IMR-90 (cell line): Measurements from ENCODE around the gene APP. TPM values are rescaled to one million over a fixed set of nuclear protein-coding genes. Genes with fewer than 3 reads are reported as not detected.

ENCODE experiments used
- ATAC-seq: fragments of 200-7000 bp; cut with Tn5 transposase; 2 replicates; pipeline ENCODE4 v1.9.1; 2020; ENCODE audit warnings: low read depth, mild to moderate bottlenecking, moderate library complexity
- BruUV-seq: library from RNA; stranded (reverse); fragments of 400-500 nt; replicated peaks from 2 replicates; lab custom pipeline; 2021; lab: Mats Ljungman, UMichigan
- CTCF ChIA-PET: fragments of 300-600 bp; formaldehyde crosslinking; extraction: SDS; loops from one replicate; lab custom pipeline; 2021; ENCODE audit warnings: antibody characterized with exemption; lab: Yijun Ruan, JAX
- POLR2A ChIA-PET: fragments of 300-600 bp; sonication (Branson Sonifier 250); formaldehyde crosslinking; loops from one replicate; lab custom pipeline; 2022; ENCODE audit warnings: antibody characterized with exemption; ENCODE audit not compliant: unreplicated experiment; lab: Charles Lee
- DNase-seq: peaks from one replicate; pipeline ENCODE4 v3.0.0; 2013
- H2AFZ ChIP-seq: replicated peaks from 2 replicates; pipeline ENCODE3; 2013; ENCODE audit warnings: low read length, mild to moderate bottlenecking; ENCODE audit not compliant: poor library complexity
- H2AK5ac ChIP-seq: 2 replicates; pipeline ENCODE4 v1.6.1; 2013; ENCODE audit warnings: low read depth, low read length, inconsistent platforms
- H2AK9ac ChIP-seq: replicated peaks from 2 replicates; pipeline ENCODE3; 2013; ENCODE audit warnings: mild to moderate bottlenecking, low read depth, low read length, moderate library complexity; ENCODE audit not compliant: poor library complexity
- H2BK120ac ChIP-seq: 2 replicates; pipeline ENCODE4 v1.6.1; 2013; ENCODE audit warnings: low read depth, low read length, inconsistent platforms
- H2BK15ac ChIP-seq: 3 replicates; pipeline ENCODE4 v1.6.1; 2013; ENCODE audit warnings: low read depth, low read length, inconsistent platforms
- H2BK20ac ChIP-seq: 2 replicates; pipeline ENCODE4 v1.6.1; 2013; ENCODE audit warnings: low read depth, mild to moderate bottlenecking, inconsistent platforms, low read length, moderate library complexity
- H2BK5ac ChIP-seq: 2 replicates; pipeline ENCODE4 v1.6.1; 2013; ENCODE audit warnings: mild to moderate bottlenecking, low read depth, low read length, inconsistent platforms; ENCODE audit not compliant: poor library complexity, severe bottlenecking
- H3K14ac ChIP-seq: replicated peaks from 2 replicates; pipeline ENCODE4 v1.6.1; 2013; ENCODE audit warnings: low read depth, low read length, inconsistent platforms
- H3K18ac ChIP-seq: 2 replicates; pipeline ENCODE4 v1.6.1; 2013; ENCODE audit warnings: low read depth, low read length, control low read depth
- H3K23ac ChIP-seq: 2 replicates; pipeline ENCODE4 v1.6.1; 2013; ENCODE audit warnings: low read depth, low read length, inconsistent platforms
- H3K27ac ChIP-seq: 2 replicates; pipeline ENCODE4 v1.5.1; 2013; ENCODE audit warnings: mild to moderate bottlenecking, control low read depth, low read length; ENCODE audit not compliant: insufficient read depth
- H3K27me3 ChIP-seq: 2 replicates; pipeline ENCODE4 v1.6.1; 2013; ENCODE audit warnings: low read length; ENCODE audit not compliant: control insufficient read depth, insufficient read depth
- H3K36me3 ChIP-seq: 2 replicates; pipeline ENCODE4 v1.6.1; 2013; ENCODE audit warnings: low read length, mixed read lengths; ENCODE audit not compliant: control insufficient read depth, insufficient read depth
- H3K4ac ChIP-seq: 2 replicates; pipeline ENCODE4 v1.6.1; 2013; ENCODE audit warnings: low read depth, low read length, inconsistent platforms
- H3K4me1 ChIP-seq: 2 replicates; pipeline ENCODE4 v1.6.1; 2013; ENCODE audit warnings: low read length, mixed read lengths; ENCODE audit not compliant: control insufficient read depth, insufficient read depth
- H3K4me2 ChIP-seq: 2 replicates; pipeline ENCODE4 v1.6.1; 2013; ENCODE audit warnings: low read depth, mild to moderate bottlenecking, control low read depth, low read length, moderate library complexity
- H3K4me3 ChIP-seq: 2 replicates; pipeline ENCODE4 v1.5.1; 2013; ENCODE audit warnings: low read depth, mild to moderate bottlenecking, control low read depth, low read length, moderate library complexity; ENCODE audit not compliant: insufficient read depth
- H3K56ac ChIP-seq: 2 replicates; pipeline ENCODE4 v1.6.1; 2013; ENCODE audit warnings: low read length, inconsistent platforms; ENCODE audit not compliant: insufficient read depth; ENCODE audit errors: extremely low read depth
- H3K79me1 ChIP-seq, 2 experiments: 2 replicates each; pipeline ENCODE4 v1.6.1; 2013; ENCODE audit warnings: low read length in 2 of 2, inconsistent platforms in 1 of 2, low read depth in 1 of 2
- H3K9ac ChIP-seq: 2 replicates; pipeline ENCODE4 v1.6.1; 2013; ENCODE audit warnings: low read depth, low read length, control low read depth
- H3K9me1 ChIP-seq: 2 replicates; pipeline ENCODE4 v1.6.1; 2013; ENCODE audit warnings: low read length, inconsistent platforms; ENCODE audit not compliant: insufficient read depth
- H3K9me3 ChIP-seq: 2 replicates; pipeline ENCODE4 v1.6.1; 2013; ENCODE audit warnings: low read length; ENCODE audit not compliant: control insufficient read depth, insufficient read depth
- H4K20me1 ChIP-seq: 2 replicates; pipeline ENCODE4 v1.6.1; 2013; ENCODE audit warnings: low read length, inconsistent platforms; ENCODE audit not compliant: insufficient read depth
- H4K5ac ChIP-seq: 2 replicates; pipeline ENCODE4 v1.6.1; 2013; ENCODE audit warnings: mild to moderate bottlenecking, low read depth, low read length, control low read depth
- H4K8ac ChIP-seq, 2 experiments: 2 replicates each; pipeline ENCODE4 v1.6.1; 2013; ENCODE audit warnings: low read depth in 2 of 2, low read length in 2 of 2, control low read depth in 1 of 2, inconsistent platforms in 1 of 2
- H4K91ac ChIP-seq: 2 replicates; pipeline ENCODE4 v1.6.1; 2013; ENCODE audit warnings: low read depth, low read length, inconsistent platforms; ENCODE audit not compliant: insufficient read depth
- MXI1 ChIP-seq: IDR thresholded peaks from 2 replicates; pipeline ENCODE4 v1.6.1; 2012; ENCODE audit warnings: low read depth, mild to moderate bottlenecking, low read length, moderate library complexity, borderline replicate concordance
- WGBS, 2 experiments: methylation state at CpG; one replicate each; pipeline versions ENCODE4 v1.1.5 to v1.1.7; 2013; ENCODE audit warnings: missing lambda C conversion rate in 2 of 2; ENCODE audit not compliant: insufficient read length in 1 of 2; ENCODE audit errors: extremely low coverage in 2 of 2; 5-methylcytosine and 5-hydroxymethylcytosine counted together
- dilution Hi-C: fragments of 300-500 bp; cut with HindIII; formaldehyde crosslinking; loops from one replicate; pipeline ENCODE4 v1.14.3; 2018; ENCODE audit warnings: low sequenced_read_pairs; ENCODE audit not compliant: unreplicated experiment
- in situ Hi-C: fragments of 300-500 bp; cut with MboI; formaldehyde crosslinking; loops from 3 replicates; pipeline ENCODE4 v1.14.3; 2019; ENCODE audit warnings: low sequenced_read_pairs, inconsistent platforms, mixed read lengths
- intact Hi-C: fragments of 100-400 bp; cut with micrococcal nuclease; formaldehyde crosslinking; loops from 2 replicates; pipeline ENCODE4 v1.10.0; 2022
- polyA plus RNA-seq, 3 experiments: library from polyadenylated mRNA; depleted of rRNA; stranded (reverse); fragments of >200 nt; gene quantifications; 2 replicates each; pipeline ENCODE4 v1.2.3, GENCODE V29; 2012; ENCODE audit warnings: low replicate concordance in 1 of 3
- total RNA-seq: library from RNA; depleted of rRNA; stranded (reverse); fragments of >200 nt; gene quantifications from 2 replicates; pipeline ENCODE4 v1.2.3, GENCODE V29; 2012
- TF ChIP-seq, protein P1 (sequence below): conservative IDR thresholded peaks from 2 replicates; pipeline ENCODE4 v1.5.1; 2012; ENCODE audit warnings: mild to moderate bottlenecking, low read depth, low read length, improper control_type of control experiment

The APP gene
- total and polyA plus RNA-seq, 2 of the 4 experiments (the other 2 are of a cell fraction), result 191 to 530 TPM

- no peak overlapping the region for H3K27ac ChIP-seq
- H4K20me1 ChIP-seq, result no peaks in the 10 kb centered on the region
- in situ Hi-C loops, result no loop called here
- no peak overlapping the region for H3K14ac ChIP-seq
- H3K4me2 ChIP-seq, result no peak overlapping the region
- no TSS peak for BruUV-seq
- H3K4me3 ChIP-seq, result no peak overlapping the region
- H3K23ac ChIP-seq, result no peak overlapping the region
- no peaks in the 10 kb centered on the region for H3K9me3 ChIP-seq
- H4K8ac ChIP-seq, result no peak overlapping the region
- no peak overlapping the region for H3K56ac ChIP-seq
- POLR2A ChIA-PET, result interaction anchor here (0.7 kb wide), 1 partner anchor 809 kb away, joined by 16 read pairs; no protein-coding TSS in a partner anchor
- CTCF ChIA-PET, result no interaction called here
- H2BK5ac ChIP-seq, result no peak overlapping the region
- H3K36me3 ChIP-seq, result no peaks in the 10 kb centered on the region
- intact Hi-C loops, result no loop called here
- no peak overlapping the region for H4K91ac ChIP-seq
- H2BK120ac ChIP-seq, result no peak overlapping the region
- H2AK9ac ChIP-seq, result no peak overlapping the region
- no peak overlapping the region for H2AFZ ChIP-seq
- no peak overlapping the region for H3K9ac ChIP-seq
- dilution Hi-C loops, result no loop called here
- no peak for ATAC-seq
- H3K27me3 ChIP-seq, result no peaks in the 10 kb centered on the region
- no peak overlapping the region for H2AK5ac ChIP-seq
- TF ChIP-seq, protein P1, sequence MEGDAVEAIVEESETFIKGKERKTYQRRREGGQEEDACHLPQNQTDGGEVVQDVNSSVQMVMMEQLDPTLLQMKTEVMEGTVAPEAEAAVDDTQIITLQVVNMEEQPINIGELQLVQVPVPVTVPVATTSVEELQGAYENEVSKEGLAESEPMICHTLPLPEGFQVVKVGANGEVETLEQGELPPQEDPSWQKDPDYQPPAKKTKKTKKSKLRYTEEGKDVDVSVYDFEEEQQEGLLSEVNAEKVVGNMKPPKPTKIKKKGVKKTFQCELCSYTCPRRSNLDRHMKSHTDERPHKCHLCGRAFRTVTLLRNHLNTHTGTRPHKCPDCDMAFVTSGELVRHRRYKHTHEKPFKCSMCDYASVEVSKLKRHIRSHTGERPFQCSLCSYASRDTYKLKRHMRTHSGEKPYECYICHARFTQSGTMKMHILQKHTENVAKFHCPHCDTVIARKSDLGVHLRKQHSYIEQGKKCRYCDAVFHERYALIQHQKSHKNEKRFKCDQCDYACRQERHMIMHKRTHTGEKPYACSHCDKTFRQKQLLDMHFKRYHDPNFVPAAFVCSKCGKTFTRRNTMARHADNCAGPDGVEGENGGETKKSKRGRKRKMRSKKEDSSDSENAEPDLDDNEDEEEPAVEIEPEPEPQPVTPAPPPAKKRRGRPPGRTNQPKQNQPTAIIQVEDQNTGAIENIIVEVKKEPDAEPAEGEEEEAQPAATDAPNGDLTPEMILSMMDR, result 0 out of 2 replicates have a peak, but pooled peaks have one; percentile 6
- no peak for TF ChIP-seq MXI1
- no CpG with 5 or more reads among the region's 3 CpGs for WGBS, 2 experiments
- no peak overlapping the region for H3K4ac ChIP-seq
- H2BK20ac ChIP-seq, result no peak overlapping the region
- 0 out of 2 replicates have a peak, but pooled peaks cover 3% of the 10 kb centered on the region for H3K9me1 ChIP-seq
- H3K79me1 ChIP-seq, result no peaks in the 10 kb centered on the region
- H3K18ac ChIP-seq, result no peak overlapping the region
- H2BK15ac ChIP-seq, result no peak overlapping the region
- H4K5ac ChIP-seq, result no peak overlapping the region
- H3K4me1 ChIP-seq, result no peaks in the 10 kb centered on the region
- DNase-seq, result no peak
Measured at GRCh38 chr21:25871566-25871965, 299.0 kb downstream of the APP start.
